ENCODE measurements around the gene ZAP70. TPM values are rescaled to one million over a fixed set of nuclear protein-coding genes. Genes with fewer than 3 reads are reported as not detected.
"Not testable (repeated sequence)": the region's sequence is repeated elsewhere in the genome, so short reads cannot be mapped to it uniquely, and the experiment has no call there.

Gene ZAP70
- polyA plus RNA-seq, 1 donor from 2014 or later, result 4.6 TPM

GRCh38 chr2:97706708-97707345, 6.5 kb upstream of the ZAP70 start:
- Mint-ChIP-seq H3K4me1 (peaks cover 0 to 6% (median 3%) of the 10 kb centered on the region in 3 donors), H3K4me3 (no peak overlapping the region), H3K27ac (no peak overlapping the region)

DNA sequence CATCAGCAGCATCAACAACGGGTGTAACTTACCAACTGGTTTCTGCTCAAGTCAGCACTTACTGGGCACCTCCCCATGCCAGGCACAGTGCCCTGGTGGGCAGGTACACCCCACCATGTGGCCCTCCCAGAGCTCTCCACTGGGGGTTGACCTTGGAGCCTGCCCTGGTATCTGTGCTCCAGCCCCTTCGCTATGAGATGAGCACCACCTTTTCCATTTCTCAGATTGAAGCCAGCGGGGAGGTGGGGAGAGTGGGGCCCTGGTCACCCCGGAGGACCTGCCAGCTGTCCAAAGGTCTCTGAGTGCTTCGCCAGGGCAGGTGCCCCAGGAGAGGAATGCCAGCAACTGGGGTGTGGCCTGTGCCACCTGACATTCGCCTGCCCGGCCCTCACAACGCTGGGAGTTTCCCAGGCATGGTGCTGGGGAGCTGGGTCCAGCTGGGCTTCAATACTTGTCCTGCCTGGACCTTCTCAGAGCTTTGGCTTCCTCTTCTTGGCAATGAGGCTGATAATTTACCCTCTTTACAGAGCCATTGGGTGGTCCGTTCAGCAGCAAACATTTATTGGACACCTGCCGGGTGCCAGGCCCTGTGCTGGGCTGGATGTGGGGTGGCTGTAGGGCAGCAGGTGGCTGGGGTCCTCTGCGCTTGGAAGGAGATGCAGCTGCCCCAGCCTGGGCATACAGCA, 5.9 kb upstream of the ZAP70 start:
- Mint-ChIP-seq H3K36me3 (peaks cover 5% of the 10 kb centered on the region), H3K4me1 (peaks cover 0 to 7% (median 3%) of the 10 kb centered on the region in 3 donors), H3K27me3 (peaks cover 6% of the 10 kb centered on the region), H3K27ac (no peak overlapping the region), H3K4me3 (no peak overlapping the region), H3K9me3 (no peaks in the 10 kb centered on the region)

More at GRCh38 chr2:97706708-97707345, 6.5 kb upstream of the ZAP70 start:
- Mint-ChIP-seq H3K9me3 (no peaks in the 10 kb centered on the region), H3K27me3 (peaks cover 6% of the 10 kb centered on the region), H3K36me3 (peaks cover 5% of the 10 kb centered on the region)

DNA sequence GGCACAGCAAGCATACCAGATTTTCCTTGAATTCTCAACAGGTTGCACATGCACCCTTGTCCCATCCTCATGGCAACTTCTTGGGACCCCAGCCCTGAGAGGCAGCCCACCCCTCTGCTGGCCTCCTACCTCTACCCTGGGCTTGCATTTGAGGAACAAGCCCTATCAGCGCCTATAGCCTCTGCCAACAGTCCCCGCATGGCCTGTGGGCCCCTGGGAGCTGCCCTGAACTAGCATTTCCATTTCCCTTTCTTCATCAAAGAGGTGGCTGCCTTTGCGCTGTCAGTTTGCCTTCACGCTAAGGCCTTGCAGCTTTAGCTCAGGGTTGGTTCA, 5.4 kb upstream of the ZAP70 start:
- Mint-ChIP-seq H3K4me1 (peaks cover 0 to 7% (median 3%) of the 10 kb centered on the region in 3 donors), H3K27me3 (peaks cover 6% of the 10 kb centered on the region), H3K27ac (no peak overlapping the region), H3K4me3 (no peak overlapping the region), H3K36me3 (peaks cover 5% of the 10 kb centered on the region), H3K9me3 (no peaks in the 10 kb centered on the region)

DNA sequence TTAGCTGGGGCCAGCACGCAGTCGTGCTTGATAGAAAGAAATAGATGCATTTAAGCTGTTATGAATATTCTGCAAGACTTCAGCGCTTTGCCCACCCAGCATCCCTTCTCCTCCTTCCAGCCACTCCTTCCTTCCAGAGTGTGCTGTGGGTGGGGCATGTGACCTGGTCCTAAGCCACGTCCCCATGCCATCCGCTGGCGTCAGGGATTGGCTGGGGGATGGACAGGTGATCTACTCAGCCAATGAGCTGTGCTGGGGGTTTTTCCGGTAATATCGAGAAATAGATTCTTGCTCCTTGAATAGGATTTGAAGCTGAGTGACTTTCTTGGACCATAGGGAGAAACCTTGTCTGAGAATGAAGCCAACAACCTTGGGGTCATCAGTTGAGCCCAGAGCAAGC, 4.8 kb upstream of the ZAP70 start:
- peaks cover 0 to 7% (median 6%) of the 10 kb centered on the region in 3 donors for H3K4me1 Mint-ChIP-seq

GRCh38 chr2:97711394-97711711, 2.0 kb upstream of the ZAP70 start:
- Mint-ChIP-seq H3K4me1 (peaks cover 0 to 9% (median 7%) of the 10 kb centered on the region in 3 donors), H3K27me3 (peaks cover 6% of the 10 kb centered on the region), H3K9me3 (no peaks in the 10 kb centered on the region), H3K4me3 (no peak overlapping the region), H3K27ac (no peak overlapping the region), H3K36me3 (peaks cover 5% of the 10 kb centered on the region)

More for the DNA sequence above, 4.8 kb upstream of the ZAP70 start:
- no peak overlapping the region for H3K27ac Mint-ChIP-seq
- H3K4me3 Mint-ChIP-seq, result no peak overlapping the region
- peaks cover 5% of the 10 kb centered on the region for H3K36me3 Mint-ChIP-seq
- no peaks in the 10 kb centered on the region for H3K9me3 Mint-ChIP-seq
- H3K27me3 Mint-ChIP-seq, result peaks cover 6% of the 10 kb centered on the region

DNA sequence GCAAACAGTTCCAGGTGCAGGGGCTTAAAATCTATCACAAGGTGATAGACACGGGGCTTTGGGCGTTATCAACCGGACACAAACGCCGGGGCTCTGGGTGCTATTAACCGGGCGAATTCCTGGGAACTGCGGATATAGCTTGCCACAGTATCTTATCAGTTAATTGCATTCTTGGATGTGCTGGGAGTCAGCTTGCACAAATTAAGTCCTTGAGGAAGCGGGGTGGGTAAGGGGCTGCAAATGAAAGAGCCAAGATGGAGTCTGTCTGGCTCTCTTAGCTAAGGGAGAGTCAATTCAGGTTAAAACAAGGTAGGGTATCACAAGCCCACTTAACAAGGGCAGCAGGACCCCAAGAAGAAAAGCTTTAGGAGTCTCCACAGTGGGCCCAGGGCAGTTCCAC, 1.2 kb upstream of the ZAP70 start:
- not testable (repeated sequence) for H3K27ac Mint-ChIP-seq, H3K27me3 Mint-ChIP-seq, H3K9me3 Mint-ChIP-seq, H3K36me3 Mint-ChIP-seq
- Mint-ChIP-seq H3K4me3 (peak overlapping the region in 1 of 4 donors; percentile 54), H3K4me1 (peaks cover 0 to 11% (median 9%) of the 10 kb centered on the region in 3 donors)

DNA sequence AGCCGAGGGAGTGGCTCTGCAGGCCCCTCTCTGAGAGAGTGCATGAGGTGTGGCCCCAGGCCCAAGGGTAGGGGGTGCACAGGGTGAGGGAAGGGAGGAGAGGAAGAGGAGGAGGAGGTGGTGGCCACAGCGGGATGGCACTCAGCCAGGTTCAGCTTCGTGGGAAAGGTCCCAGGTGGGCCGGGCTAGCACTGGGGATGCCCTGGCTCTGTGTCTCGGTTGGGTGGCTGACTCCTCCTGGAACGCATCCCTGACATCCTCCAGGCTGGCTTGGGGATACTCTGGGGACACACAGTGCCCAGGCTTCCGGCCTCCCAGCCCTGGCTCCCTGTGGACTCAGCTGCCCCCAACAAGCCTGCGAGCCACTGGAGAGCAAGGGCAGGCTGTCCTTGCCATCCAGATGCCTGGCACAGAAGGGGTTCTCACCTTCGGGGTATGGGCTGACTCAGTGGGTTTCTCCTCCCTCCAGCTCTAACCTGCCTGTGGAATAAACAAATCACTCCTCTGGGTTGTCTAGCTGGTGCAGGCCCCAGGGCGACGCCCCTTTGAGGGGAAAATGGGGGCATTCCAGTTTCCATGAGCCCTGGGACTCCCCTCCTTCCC, 582 bp upstream of the ZAP70 start:
- Mint-ChIP-seq H3K9me3 (no peaks in the 10 kb centered on the region), H3K36me3 (peaks cover 5% of the 10 kb centered on the region), H3K27ac (peak overlapping the region in 1 of 3 donors; percentile 76), H3K4me1 (peaks cover 4 to 11% (median 11%) of the 10 kb centered on the region in 3 donors), H3K4me3 (peak overlapping the region in 3 of 4 donors; percentile 4 to 88 (median 23)), H3K27me3 (peaks cover 4% of the 10 kb centered on the region)

- Mint-ChIP-seq H3K4me1 (peaks cover 14 to 26% (median 23%) of the 10 kb centered on the region in 3 donors), H3K27me3 (no peaks in the 10 kb centered on the region), H3K4me3 (peak overlapping the region in 3 of 4 donors; percentile 55 to 87 (median 71)), H3K9me3 (no peaks in the 10 kb centered on the region), H3K27ac (peak overlapping the region in 1 of 3 donors; percentile 27), H3K36me3 (no peaks in the 10 kb centered on the region)
Observed at GRCh38 chr2:97714084-97714949, 941 bp downstream of the ZAP70 start.

GRCh38 chr2:97714950-97715652, 1.7 kb downstream of the ZAP70 start:
- Mint-ChIP-seq H3K27me3 (no peaks in the 10 kb centered on the region), H3K27ac (peak overlapping the region in 1 of 3 donors; percentile 49), H3K4me3 (peak overlapping the region in 1 of 4 donors; percentile 87), H3K9me3 (no peaks in the 10 kb centered on the region), H3K4me1 (peaks cover 14 to 27% (median 20%) of the 10 kb centered on the region in 3 donors), H3K36me3 (no peaks in the 10 kb centered on the region)

- Mint-ChIP-seq H3K27me3 (no peaks in the 10 kb centered on the region), H3K27ac (peak overlapping the region in 2 of 3 donors; percentile 8), H3K36me3 (no peaks in the 10 kb centered on the region), H3K9me3 (no peaks in the 10 kb centered on the region), H3K4me3 (peak overlapping the region in 3 of 4 donors; percentile 2 to 60 (median 3)), H3K4me1 (peaks cover 14 to 27% (median 17%) of the 10 kb centered on the region in 3 donors)
Observed at GRCh38 chr2:97715951-97716694, 2.7 kb downstream of the ZAP70 start.

DNA sequence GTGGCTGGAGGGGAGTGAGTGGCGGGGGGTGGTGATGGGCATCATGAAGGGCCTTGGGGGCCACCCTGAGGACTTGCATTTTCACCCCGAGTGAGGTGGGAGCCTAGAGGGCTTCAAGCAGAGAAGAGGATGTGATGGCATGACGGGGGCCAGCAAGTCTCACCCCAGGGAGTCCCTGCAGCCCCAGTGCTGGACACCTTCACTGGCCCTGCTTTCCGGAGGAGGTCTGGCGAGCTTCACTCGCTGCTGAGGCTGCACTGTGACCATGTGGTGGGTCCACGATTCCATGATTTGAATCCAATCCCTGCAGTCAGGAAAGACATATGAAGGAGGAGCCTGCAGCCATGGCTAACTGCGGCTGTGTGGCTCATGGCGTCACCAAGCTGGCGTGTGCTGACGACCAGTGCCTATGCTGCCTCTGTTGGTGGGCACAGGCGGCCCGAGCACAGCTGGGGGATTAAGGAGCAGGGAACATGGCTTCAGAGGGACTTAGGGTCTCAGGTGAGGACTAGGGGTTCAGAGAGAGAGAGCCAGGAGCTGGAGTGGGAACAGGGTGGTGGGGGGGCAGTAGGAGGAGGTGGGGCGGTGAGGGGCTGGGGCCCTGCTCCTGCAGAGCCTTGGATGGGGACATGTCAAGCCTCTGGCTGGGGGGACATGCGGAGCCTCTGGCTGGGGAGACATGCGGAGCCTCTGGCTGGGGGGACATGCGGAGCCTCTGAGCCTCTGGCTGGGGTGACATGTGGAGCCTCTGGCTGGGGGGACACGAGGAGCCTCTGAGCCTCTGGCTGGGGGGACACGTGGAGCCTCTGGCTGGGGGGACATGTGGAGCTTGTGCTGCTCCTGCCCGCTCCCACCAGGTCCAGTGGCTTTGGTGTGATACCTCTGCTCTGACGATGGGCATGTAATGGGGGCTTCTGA, 3.6 kb downstream of the ZAP70 start:
- Mint-ChIP-seq H3K27me3 (no peaks in the 10 kb centered on the region), H3K4me1 (peaks cover 14 to 27% (median 17%) of the 10 kb centered on the region in 3 donors), H3K4me3 (peak overlapping the region in 2 of 4 donors; percentile 63 to 81), H3K9me3 (no peaks in the 10 kb centered on the region), H3K27ac (peak overlapping the region in 2 of 3 donors; percentile 8), H3K36me3 (no peaks in the 10 kb centered on the region)

DNA sequence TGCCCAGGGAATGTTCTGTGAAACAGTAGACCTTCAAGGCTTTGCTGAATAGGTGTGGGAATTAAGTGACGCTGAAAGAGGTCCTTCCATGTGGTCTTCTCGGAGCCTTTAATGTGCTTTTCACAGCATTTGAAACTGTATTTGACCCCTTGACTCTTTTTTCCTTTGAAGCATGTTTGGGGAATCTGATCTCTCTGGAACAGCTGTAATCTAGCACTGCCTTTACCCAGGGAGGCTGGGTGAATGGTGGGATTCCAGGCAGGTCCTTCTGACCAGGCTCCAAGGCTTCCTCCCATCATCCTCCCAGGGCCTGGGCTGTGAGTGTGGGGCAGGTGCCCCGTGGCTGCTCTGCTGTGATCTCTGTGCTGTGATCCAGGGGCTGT, 4.2 kb downstream of the ZAP70 start:
- Mint-ChIP-seq H3K27ac (peak overlapping the region in 1 of 3 donors; percentile 53), H3K9me3 (no peaks in the 10 kb centered on the region), H3K36me3 (no peaks in the 10 kb centered on the region), H3K27me3 (no peaks in the 10 kb centered on the region), H3K4me3 (peak overlapping the region in 2 of 4 donors; percentile 47 to 63), H3K4me1 (peaks cover 14 to 27% (median 15%) of the 10 kb centered on the region in 3 donors)
